HepG2 (cell line): ENCODE results near the gene EPHX1. TPM values are rescaled to one million over a fixed set of nuclear protein-coding genes. Genes with fewer than 3 reads are reported as not detected.
A peak's percentile ranks its signal among the peaks of the same experiment; 100 is the strongest.

Source experiments
- BRCA1 ChIP-seq: sonication (generic); formaldehyde crosslinking; IDR thresholded peaks from 2 replicates; pipeline ENCODE4 v1.4.0; 2020; ENCODE audit warnings: missing genetic modification reagents
- E2F2 ChIP-seq: sonication (generic); formaldehyde crosslinking; IDR thresholded peaks from 2 replicates; pipeline ENCODE4 v1.4.0; 2020; ENCODE audit warnings: missing genetic modification reagents, borderline replicate concordance
- FOXP1 ChIP-seq, 2 experiments: fragments of 450-650 bp in 1 of 2; IDR thresholded peaks; 2 replicates each; pipeline ENCODE4 v1.6.1; 2017 to 2018; ENCODE audit warnings: antibody characterized with exemption in 1 of 2
- IKZF1 ChIP-seq: fragments of 450-650 bp; IDR thresholded peaks from 2 replicates; pipeline ENCODE4 v1.7.1; 2016
- IKZF4 ChIP-seq: sonication (generic); formaldehyde crosslinking; IDR thresholded peaks from 2 replicates; pipeline ENCODE4 v1.5.1; 2020; ENCODE audit warnings: borderline replicate concordance, mild to moderate bottlenecking, low read depth, missing genetic modification reagents; ENCODE audit errors: not compliant biosample characterization
- MAFF ChIP-seq: IDR thresholded peaks from 2 replicates; pipeline ENCODE4 v1.6.1; 2011; ENCODE audit warnings: low read depth, low read length, improper control_type of control experiment
- MAFK ChIP-seq, 2 experiments: IDR thresholded peaks in 1 of 2; conservative IDR thresholded peaks in 1 of 2; 2 replicates each; pipeline ENCODE4 v1.6.1; 2011; ENCODE audit warnings: improper control_type of control experiment in 2 of 2, low read length in 2 of 2
- PAWR ChIP-seq: sonication (generic); formaldehyde crosslinking; IDR thresholded peaks from 2 replicates; pipeline ENCODE4 v1.4.0; 2020; ENCODE audit warnings: missing genetic modification reagents, mild to moderate bottlenecking, borderline replicate concordance
- THAP9 ChIP-seq: sonication (generic); formaldehyde crosslinking; IDR thresholded peaks from 2 replicates; pipeline ENCODE4; 2020; ENCODE audit warnings: missing genetic modification reagents, mild to moderate bottlenecking, borderline replicate concordance
- TOE1 ChIP-seq: sonication (generic); formaldehyde crosslinking; IDR thresholded peaks from 2 replicates; pipeline ENCODE4 v1.4.0; 2020; ENCODE audit warnings: mild to moderate bottlenecking, missing genetic modification reagents
- ZHX2 ChIP-seq, 2 experiments: sonication (generic) in 1 of 2; formaldehyde crosslinking in 1 of 2; IDR thresholded peaks; 2 replicates each; pipeline versions ENCODE4 v1.6.1 to v1.9.0; 2014 to 2022; ENCODE audit warnings: antibody characterized with exemption in 1 of 2, borderline replicate concordance in 1 of 2, inconsistent platforms in 1 of 2, low read depth in 1 of 2, missing genetic modification reagents in 1 of 2
- ZKSCAN5 ChIP-seq: sonication (generic); formaldehyde crosslinking; IDR thresholded peaks from 2 replicates; pipeline ENCODE4 v1.5.1; 2020; ENCODE audit warnings: mild to moderate bottlenecking, missing genetic modification reagents
- ZNF354B ChIP-seq: sonication (generic); formaldehyde crosslinking; IDR thresholded peaks from 2 replicates; pipeline ENCODE4 v1.8.0; 2022; ENCODE audit warnings: mild to moderate bottlenecking, missing genetic modification reagents
- ZNF678 ChIP-seq: sonication (generic); formaldehyde crosslinking; IDR thresholded peaks from 2 replicates; pipeline ENCODE4 v1.4.0; 2020; ENCODE audit warnings: mild to moderate bottlenecking, missing genetic modification reagents
- ZNF740 ChIP-seq: sonication (generic); formaldehyde crosslinking; IDR thresholded peaks from 2 replicates; pipeline ENCODE4 v1.4.0; 2020; ENCODE audit warnings: missing genetic modification reagents
- polyA plus RNA-seq, 8 experiments: library from polyadenylated mRNA; depleted of rRNA in 3 of 8; stranded (reverse) in 7 of 8; unstranded in 1 of 8; fragments of >200 nt; fragmentation: Illumina TruSeq in 4 of 8; extraction: Trizol in 4 of 8; gene quantifications; 2 replicates each; pipeline versions ENCODE4 v1.2.1 to v1.2.3, GENCODE V29; 2011 to 2016; ENCODE audit warnings: low read depth in 4 of 8, missing spikeins in 1 of 8, mixed read lengths in 1 of 8; ENCODE audit not compliant: insufficient read depth in 1 of 8
- total RNA-seq, 5 experiments: library from RNA; depleted of rRNA; stranded (reverse); fragments of >200 nt; fragmentation: Illumina TruSeq; extraction: Trizol; gene quantifications; 2 replicates each; pipeline ENCODE4 v1.2.3, GENCODE V29; 2016; ENCODE audit warnings: low read depth in 1 of 5
- TF ChIP-seq, protein P1 (sequence below): sonication (generic); formaldehyde crosslinking; IDR thresholded peaks from 2 replicates; pipeline ENCODE4 v1.5.0; 2020; ENCODE audit warnings: missing genetic modification reagents

EPHX1 gene
- total and polyA plus RNA-seq, 2 of the 13 experiments (the other 11 are each of a cell fraction or from before 2014, with no cell fraction given): 27.7 to 36.5 TPM

GRCh38 chr1:225813214-225813964, 3.5 kb downstream of the EPHX1 start (continued):
- TF ChIP-seq ZHX2 (IDR thresholded peaks at IDR 0.05; ENCODE audit: low read depth) (peak; percentile 78; the same call in 1 of the 2 replicates), ZHX2 (CRISPR knock-in tag; IDR thresholded peaks at IDR 0.05; ENCODE audit: borderline replicate concordance) (peak; percentile 57; the same call in 1 of the 2 replicates), IKZF4 (CRISPR knock-in tag) (peak; percentile 57), BRCA1 (CRISPR knock-in tag) (peak; percentile 81; the same call in 1 of the 2 replicates), PAWR (CRISPR knock-in tag) (no peak), ZNF354B (no peak), MAFF (peak; percentile 72), ZKSCAN5 (CRISPR knock-in tag) (0 out of 2 replicates have a peak, but pooled peaks have one; percentile 40), ZNF740 (CRISPR knock-in tag) (0 out of 2 replicates have a peak, but pooled peaks have one; percentile 47), THAP9 (CRISPR knock-in tag) (peak; percentile 24; the same call in 1 of the 2 replicates), E2F2 (CRISPR knock-in tag) (no peak), IKZF1 (no peak), FOXP1 (IDR thresholded peaks at IDR 0.05) (peak; percentile 53; the same call in 1 of the 2 replicates), FOXP1 (CRISPR knock-in tag; IDR thresholded peaks at IDR 0.05) (peak; percentile 91), ZNF678 (CRISPR knock-in tag) (no peak), TOE1 (CRISPR knock-in tag) (no peak), MAFK (conservative IDR thresholded peaks at IDR 0.05 in 1 of 2, IDR thresholded peaks at IDR 0.05 in 1 of 2; ENCODE audit: low read length in 2 of 2) (peak; percentile 48 to 50; a peak in 2 of 4 replicates)
- TF ChIP-seq, protein P1, sequence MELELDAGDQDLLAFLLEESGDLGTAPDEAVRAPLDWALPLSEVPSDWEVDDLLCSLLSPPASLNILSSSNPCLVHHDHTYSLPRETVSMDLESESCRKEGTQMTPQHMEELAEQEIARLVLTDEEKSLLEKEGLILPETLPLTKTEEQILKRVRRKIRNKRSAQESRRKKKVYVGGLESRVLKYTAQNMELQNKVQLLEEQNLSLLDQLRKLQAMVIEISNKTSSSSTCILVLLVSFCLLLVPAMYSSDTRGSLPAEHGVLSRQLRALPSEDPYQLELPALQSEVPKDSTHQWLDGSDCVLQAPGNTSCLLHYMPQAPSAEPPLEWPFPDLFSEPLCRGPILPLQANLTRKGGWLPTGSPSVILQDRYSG (CRISPR knock-in tag): peak; percentile 74
